Liver (tissue), 3 donors: ENCODE results near the gene TMEM213.

ENCODE experiments used
- EGR1 ChIP-seq, 2 donors: IDR thresholded peaks; 2 replicates each; pipeline ENCODE4 v1.6.1; 2016 to 2018; ENCODE audit warnings: antibody characterized with exemption in 2 of 2, low read depth in 2 of 2
- FOXA2 ChIP-seq: IDR thresholded peaks from 2 replicates; pipeline ENCODE4 v1.6.1; 2016; ENCODE audit warnings: antibody characterized with exemption
- GABPA ChIP-seq, 2 donors: IDR thresholded peaks in 1 of 2; conservative IDR thresholded peaks in 1 of 2; 2 replicates each; pipeline ENCODE4 v1.6.1; 2016; ENCODE audit warnings: antibody characterized with exemption in 2 of 2, mild to moderate bottlenecking in 1 of 2, moderate library complexity in 1 of 2
- HNF4G ChIP-seq: IDR thresholded peaks from 2 replicates; pipeline ENCODE4 v1.6.1; 2016; ENCODE audit warnings: antibody characterized with exemption
- JUND ChIP-seq, 2 donors: IDR thresholded peaks; 2 replicates each; pipeline ENCODE4 v1.6.1; 2016; ENCODE audit warnings: antibody characterized with exemption in 2 of 2
- RAD21 ChIP-seq, 2 donors: IDR thresholded peaks; 2 replicates each; pipeline ENCODE4 v1.6.1; 2016; ENCODE audit warnings: antibody characterized with exemption in 2 of 2, mild to moderate bottlenecking in 2 of 2
- REST ChIP-seq: IDR thresholded peaks from 2 replicates; pipeline ENCODE4 v1.6.1; 2016; ENCODE audit warnings: antibody characterized with exemption, mild to moderate bottlenecking
- SP1 ChIP-seq: IDR thresholded peaks from 2 replicates; pipeline ENCODE4 v1.6.1; 2018; ENCODE audit warnings: antibody characterized with exemption, mild to moderate bottlenecking
- TAF1 ChIP-seq: conservative IDR thresholded peaks from 2 replicates; pipeline ENCODE4 v1.6.1; 2016; ENCODE audit warnings: antibody characterized with exemption, mild to moderate bottlenecking
- YY1 ChIP-seq: IDR thresholded peaks from 2 replicates; pipeline ENCODE4 v1.6.1; 2016; ENCODE audit warnings: antibody characterized with exemption, mild to moderate bottlenecking
- TF ChIP-seq, protein P1 (sequence below): fragments of 150-350 bp; IDR thresholded peaks from 2 replicates; pipeline ENCODE4 v1.5.1; 2017; ENCODE audit warnings: improper control_type of control experiment, low read depth, low read length; ENCODE audit not compliant: missing input control
- TF ChIP-seq, protein P2 (sequence below): IDR thresholded peaks from 2 replicates; pipeline ENCODE4 v1.6.1; 2016; ENCODE audit warnings: antibody characterized with exemption
- TF ChIP-seq, protein P3 (sequence below): IDR thresholded peaks from 2 replicates; pipeline ENCODE4 v1.6.1; 2016; ENCODE audit warnings: antibody characterized with exemption
- TF ChIP-seq, protein P4 (sequence below): IDR thresholded peaks from 2 replicates; pipeline ENCODE4 v1.6.1; 2016; ENCODE audit warnings: antibody characterized with exemption
- donor health status: healthy.
- donor health status: healthy.

GRCh38 chr7:138799336-138800000 lies 1.7 kb downstream of the TMEM213 start:
- TF ChIP-seq, protein P1, sequence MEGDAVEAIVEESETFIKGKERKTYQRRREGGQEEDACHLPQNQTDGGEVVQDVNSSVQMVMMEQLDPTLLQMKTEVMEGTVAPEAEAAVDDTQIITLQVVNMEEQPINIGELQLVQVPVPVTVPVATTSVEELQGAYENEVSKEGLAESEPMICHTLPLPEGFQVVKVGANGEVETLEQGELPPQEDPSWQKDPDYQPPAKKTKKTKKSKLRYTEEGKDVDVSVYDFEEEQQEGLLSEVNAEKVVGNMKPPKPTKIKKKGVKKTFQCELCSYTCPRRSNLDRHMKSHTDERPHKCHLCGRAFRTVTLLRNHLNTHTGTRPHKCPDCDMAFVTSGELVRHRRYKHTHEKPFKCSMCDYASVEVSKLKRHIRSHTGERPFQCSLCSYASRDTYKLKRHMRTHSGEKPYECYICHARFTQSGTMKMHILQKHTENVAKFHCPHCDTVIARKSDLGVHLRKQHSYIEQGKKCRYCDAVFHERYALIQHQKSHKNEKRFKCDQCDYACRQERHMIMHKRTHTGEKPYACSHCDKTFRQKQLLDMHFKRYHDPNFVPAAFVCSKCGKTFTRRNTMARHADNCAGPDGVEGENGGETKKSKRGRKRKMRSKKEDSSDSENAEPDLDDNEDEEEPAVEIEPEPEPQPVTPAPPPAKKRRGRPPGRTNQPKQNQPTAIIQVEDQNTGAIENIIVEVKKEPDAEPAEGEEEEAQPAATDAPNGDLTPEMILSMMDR = no peak
- TF ChIP-seq, protein P2, sequence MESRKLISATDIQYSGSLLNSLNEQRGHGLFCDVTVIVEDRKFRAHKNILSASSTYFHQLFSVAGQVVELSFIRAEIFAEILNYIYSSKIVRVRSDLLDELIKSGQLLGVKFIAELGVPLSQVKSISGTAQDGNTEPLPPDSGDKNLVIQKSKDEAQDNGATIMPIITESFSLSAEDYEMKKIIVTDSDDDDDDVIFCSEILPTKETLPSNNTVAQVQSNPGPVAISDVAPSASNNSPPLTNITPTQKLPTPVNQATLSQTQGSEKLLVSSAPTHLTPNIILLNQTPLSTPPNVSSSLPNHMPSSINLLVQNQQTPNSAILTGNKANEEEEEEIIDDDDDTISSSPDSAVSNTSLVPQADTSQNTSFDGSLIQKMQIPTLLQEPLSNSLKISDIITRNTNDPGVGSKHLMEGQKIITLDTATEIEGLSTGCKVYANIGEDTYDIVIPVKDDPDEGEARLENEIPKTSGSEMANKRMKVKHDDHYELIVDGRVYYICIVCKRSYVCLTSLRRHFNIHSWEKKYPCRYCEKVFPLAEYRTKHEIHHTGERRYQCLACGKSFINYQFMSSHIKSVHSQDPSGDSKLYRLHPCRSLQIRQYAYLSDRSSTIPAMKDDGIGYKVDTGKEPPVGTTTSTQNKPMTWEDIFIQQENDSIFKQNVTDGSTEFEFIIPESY = no peak
- no peak for TF ChIP-seq TAF1
- TF ChIP-seq FOXA2 = no peak
- TF ChIP-seq, protein P3, sequence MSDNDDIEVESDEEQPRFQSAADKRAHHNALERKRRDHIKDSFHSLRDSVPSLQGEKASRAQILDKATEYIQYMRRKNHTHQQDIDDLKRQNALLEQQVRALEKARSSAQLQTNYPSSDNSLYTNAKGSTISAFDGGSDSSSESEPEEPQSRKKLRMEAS = no peak
- TF ChIP-seq GABPA (IDR thresholded peaks at IDR 0.05 in 1 of 2, conservative IDR thresholded peaks at IDR 0.05 in 1 of 2) = no peak
- TF ChIP-seq REST = no peak
- TF ChIP-seq JUND (IDR thresholded peaks at IDR 0.05) = no peak
- no peak for TF ChIP-seq RAD21 (IDR thresholded peaks at IDR 0.05)
- no peak for TF ChIP-seq HNF4G
- TF ChIP-seq EGR1 (IDR thresholded peaks at IDR 0.05; ENCODE audit: low read depth in 2 of 2) = no peak
- TF ChIP-seq, protein P4, sequence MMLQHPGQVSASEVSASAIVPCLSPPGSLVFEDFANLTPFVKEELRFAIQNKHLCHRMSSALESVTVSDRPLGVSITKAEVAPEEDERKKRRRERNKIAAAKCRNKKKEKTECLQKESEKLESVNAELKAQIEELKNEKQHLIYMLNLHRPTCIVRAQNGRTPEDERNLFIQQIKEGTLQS = no peak
- no peak for TF ChIP-seq SP1
- TF ChIP-seq YY1 = no peak
